A549 (cell line): ENCODE results near the gene DPYSL3. TPM values are rescaled to one million over a fixed set of nuclear protein-coding genes. Genes with fewer than 3 reads are reported as not detected.

Experiments used
- ATAC-seq, 2 experiments: fragments of 200-7000 bp in 1 of 2; fragments of >200 bp in 1 of 2; cut with Nextera tagmentation in 1 of 2; cut with Tn5 transposase in 1 of 2; 3 replicates each; pipeline versions ENCODE4 v1.8.0 to v1.9.1; 2018 to 2020; ENCODE audit warnings: mild to moderate bottlenecking in 1 of 2, moderate library complexity in 1 of 2
- CTCF ChIA-PET: fragments of 300-600 bp; sonication (Branson Sonifier 250); formaldehyde crosslinking; extraction: SDS; loops from one replicate; lab custom pipeline; 2021; ENCODE audit warnings: antibody characterized with exemption, inconsistent platforms; lab: Yijun Ruan, JAX
- POLR2A ChIA-PET: fragments of 350-600 bp; formaldehyde crosslinking; extraction: SDS; loops from one replicate; lab custom pipeline; 2021; ENCODE audit warnings: antibody characterized with exemption, inconsistent platforms; lab: Yijun Ruan, JAX
- DNase-seq, 2 experiments: peaks; one replicate each; pipeline versions ENCODE4 v3.0.0 to v3.0.0-alpha.2; 2011 to 2016; ENCODE audit warnings: low read depth in 1 of 2, low spot score in 1 of 2
- FAIRE-seq: peaks from 2 replicates; lab custom pipeline; 2011; peaks lifted over from hg19 to GRCh38; lab: Jason Lieb, UNC
- H3K27ac ChIP-seq, 2 experiments: fragments of >200 bp; sonication (Bioruptor Twin); formaldehyde crosslinking; 3 replicates each; pipeline ENCODE4 v1.5.1; 2016 to 2017
- H3K4me1 ChIP-seq: fragments of >200 bp; sonication (Bioruptor Twin); formaldehyde crosslinking; 3 replicates; pipeline ENCODE4 v1.6.1; 2016
- H3K4me2 ChIP-seq: fragments of >200 bp; sonication (Bioruptor Twin); formaldehyde crosslinking; 3 replicates; pipeline ENCODE4 v1.6.1; 2016
- H3K4me3 ChIP-seq: fragments of >200 bp; sonication (Bioruptor Twin); formaldehyde crosslinking; 3 replicates; pipeline ENCODE4 v1.5.1; 2016
- H3K9me3 ChIP-seq: fragments of >200 bp; sonication (Bioruptor Twin); formaldehyde crosslinking; 3 replicates; pipeline ENCODE4 v1.6.1; 2016
- CHD2 ChIP-seq: fragments of 150-350 bp; IDR thresholded peaks from 2 replicates; pipeline ENCODE4 v1.6.1; 2014; ENCODE audit warnings: low read length; ENCODE audit not compliant: partially characterized antibody
- CHD4 ChIP-seq: fragments of 200-600 bp; sonication (generic); IDR thresholded peaks from 2 replicates; pipeline ENCODE4 v1.6.1; 2016; ENCODE audit warnings: antibody characterized with exemption, mild to moderate bottlenecking, borderline replicate concordance
- CTCF ChIP-seq: fragments of >200 bp; sonication (Bioruptor Twin); formaldehyde crosslinking; IDR thresholded peaks from 3 replicates; pipeline ENCODE4 v1.5.1; 2016
- EHF ChIP-seq: fragments of 250-450 bp; sonication (Bioruptor Pico); IDR thresholded peaks from 2 replicates; pipeline ENCODE4 v1.5.0; 2020; ENCODE audit warnings: mild to moderate bottlenecking
- ESRRA ChIP-seq: fragments of 150-350 bp; IDR thresholded peaks from 2 replicates; pipeline ENCODE4 v1.6.1; 2014; ENCODE audit warnings: mild to moderate bottlenecking, low read length, borderline replicate concordance
- FOSL2 ChIP-seq, 2 experiments: fragments of 450-650 bp in 1 of 2; fragments of >200 bp in 1 of 2; sonication (Bioruptor Twin) in 1 of 2; formaldehyde crosslinking; IDR thresholded peaks; 2 replicates each; pipeline versions ENCODE4 v1.5.0 to v1.6.1; 2016 to 2020; ENCODE audit warnings: mild to moderate bottlenecking in 1 of 2, moderate library complexity in 1 of 2
- HDAC2 ChIP-seq: fragments of 200-600 bp; sonication (generic); IDR thresholded peaks from 2 replicates; pipeline ENCODE4 v1.6.1; 2016
- HMGXB4 ChIP-seq: fragments of 250-450 bp; sonication (Bioruptor Pico); IDR thresholded peaks from 2 replicates; pipeline ENCODE4 v1.5.0; 2021; ENCODE audit warnings: mild to moderate bottlenecking, moderate library complexity, borderline replicate concordance
- HOXB5 ChIP-seq: fragments of 250-450 bp; sonication (Bioruptor Pico); IDR thresholded peaks from 2 replicates; pipeline ENCODE4 v1.5.0; 2020; ENCODE audit warnings: mild to moderate bottlenecking, moderate library complexity
- KDM1A ChIP-seq: fragments of 200-600 bp; sonication (generic); IDR thresholded peaks from 2 replicates; pipeline ENCODE4 v1.6.1; 2016; ENCODE audit warnings: low read depth, mild to moderate bottlenecking
- NPAS2 ChIP-seq: fragments of 250-450 bp; sonication (Bioruptor Pico); IDR thresholded peaks from 2 replicates; pipeline ENCODE4 v1.8.0; 2022; ENCODE audit warnings: mild to moderate bottlenecking, moderate library complexity, borderline replicate concordance
- PBX3 ChIP-seq: IDR thresholded peaks from 2 replicates; pipeline ENCODE4 v1.6.1; 2012
- POLR2AphosphoS2 ChIP-seq: conservative IDR thresholded peaks from 2 replicates; pipeline ENCODE4 v1.6.1; 2012; ENCODE audit warnings: low read length, improper control_type of control experiment, inconsistent platforms
- ZFP36 ChIP-seq: fragments of 450-650 bp; IDR thresholded peaks from 2 replicates; pipeline ENCODE4 v1.6.1; 2014; ENCODE audit warnings: borderline replicate concordance; ENCODE audit not compliant: partially characterized antibody
- ZSCAN20 ChIP-seq: fragments of 250-450 bp; sonication (Bioruptor Pico); IDR thresholded peaks from 2 replicates; pipeline ENCODE4 v1.8.0; 2022; ENCODE audit warnings: mild to moderate bottlenecking, moderate library complexity
- WGBS: methylation state at CpG from one replicate; pipeline ENCODE4 v1.1.6; 2017; ENCODE audit errors: missing lambda C conversion rate; 5-methylcytosine and 5-hydroxymethylcytosine counted together
- polyA plus RNA-seq, 4 experiments: library from polyadenylated mRNA; depleted of rRNA in 3 of 4; stranded (reverse); fragments of >200 nt; fragmentation: RNase III in 1 of 4; extraction: RNeasy Plus Mini Kit Qiagen cat#74134 plus additional on column Dnase treatment in 1 of 4; gene quantifications; 2 replicates in 3 of 4; 3 replicates in 1 of 4; pipeline ENCODE4 v1.2.3, GENCODE V29; 2011 to 2017
- TF ChIP-seq, protein P1 (sequence below): fragments of 150-350 bp; IDR thresholded peaks from 2 replicates; pipeline ENCODE4 v1.6.1; 2014; ENCODE audit warnings: low read depth, mild to moderate bottlenecking, low read length
- TF ChIP-seq, protein P2 (sequence below): IDR thresholded peaks from 2 replicates; pipeline ENCODE4 v1.6.1; 2012
- TF ChIP-seq, protein P3 (sequence below): fragments of >200 bp; sonication (Bioruptor Twin); formaldehyde crosslinking; IDR thresholded peaks from 2 replicates; pipeline ENCODE4 v1.6.1; 2016

Gene DPYSL3
- polyA plus RNA-seq, 2 of the 4 experiments (the other 2 are of a cell fraction) = 16.5 to 22.3 TPM

- ATAC-seq = no peak
- FAIRE-seq = no peak
- ChIA-PET POLR2A (no interaction called here), CTCF (interaction anchor here (1.3 to 2.0 kb wide), 2 partner anchors 10 to 104 kb away, joined by 3 to 6 read pairs; no protein-coding TSS in a partner anchor)
- no peak overlapping the region for H3K27ac ChIP-seq
- no peaks in the 10 kb centered on the region for H3K9me3 ChIP-seq
- DNase-seq = no peak
- peaks cover 3% of the 10 kb centered on the region; the same call in 1 of the 3 replicates for H3K4me1 ChIP-seq
- TF ChIP-seq HDAC2 (no peak), ZFP36 (no peak)
- TF ChIP-seq, all 56 proteins: peak for 0
- Histone ChIP-seq H3K4me3 (no peak overlapping the region), H3K4me2 (no peak overlapping the region)
- WGBS = 55% methylated on average over 1 of the region's 1 CpG
Measured at GRCh38 chr5:147474140-147474539, 35.7 kb downstream of the DPYSL3 start.

GRCh38 chr5:147472664-147473475, 37.0 kb downstream of the DPYSL3 start:
- no peak for FAIRE-seq
- POLR2A ChIA-PET = no interaction called here
- H3K4me2 ChIP-seq = no peak overlapping the region
- no peak overlapping the region for H3K4me3 ChIP-seq
- no peaks in the 10 kb centered on the region for H3K4me1 ChIP-seq
- TF ChIP-seq POLR2AphosphoS2 = no peak
- no peak for DNase-seq
- no peak for ATAC-seq
- H3K9me3 ChIP-seq = no peaks in the 10 kb centered on the region
- WGBS = 41% methylated on average over 4 of the region's 4 CpGs
- CTCF ChIA-PET = interaction anchor here (0.6 to 2.0 kb wide), 3 partner anchors 8 to 105 kb away, joined by 3 to 6 read pairs (median 4); no protein-coding TSS in a partner anchor
- no peak overlapping the region for H3K27ac ChIP-seq

DNA sequence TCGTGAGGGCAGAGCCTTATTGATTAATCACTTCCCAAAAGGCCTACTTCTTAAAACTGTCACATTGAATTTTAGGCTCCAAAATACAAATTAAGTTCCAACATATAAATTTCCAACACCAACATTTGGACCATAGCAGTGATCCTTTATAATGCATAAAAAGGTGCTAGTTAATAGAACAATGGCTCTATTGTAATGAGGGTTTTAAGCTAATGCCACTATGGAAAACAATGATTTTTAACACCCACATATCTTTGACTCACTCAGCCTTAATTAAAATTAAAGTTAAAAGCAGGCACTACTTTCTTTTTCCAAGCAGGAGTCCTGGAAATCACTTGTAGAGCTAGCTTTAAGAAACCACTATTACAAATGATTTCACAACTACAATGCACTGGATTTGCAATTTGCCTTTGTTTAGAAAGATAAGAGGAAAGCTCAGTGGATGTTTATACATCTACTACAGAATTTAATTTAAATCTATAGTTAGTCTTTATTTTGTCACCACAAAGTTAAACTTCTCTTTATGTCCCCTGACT, 41.8 kb downstream of the DPYSL3 start:
- CTCF ChIA-PET = interaction anchor here (0.6 to 1.3 kb wide), 4 partner anchors 10 to 111 kb away, joined by 3 to 4 read pairs (median 3); no protein-coding TSS in a partner anchor
- FAIRE-seq = no peak
- H3K4me3 ChIP-seq = no peak overlapping the region

DNA sequence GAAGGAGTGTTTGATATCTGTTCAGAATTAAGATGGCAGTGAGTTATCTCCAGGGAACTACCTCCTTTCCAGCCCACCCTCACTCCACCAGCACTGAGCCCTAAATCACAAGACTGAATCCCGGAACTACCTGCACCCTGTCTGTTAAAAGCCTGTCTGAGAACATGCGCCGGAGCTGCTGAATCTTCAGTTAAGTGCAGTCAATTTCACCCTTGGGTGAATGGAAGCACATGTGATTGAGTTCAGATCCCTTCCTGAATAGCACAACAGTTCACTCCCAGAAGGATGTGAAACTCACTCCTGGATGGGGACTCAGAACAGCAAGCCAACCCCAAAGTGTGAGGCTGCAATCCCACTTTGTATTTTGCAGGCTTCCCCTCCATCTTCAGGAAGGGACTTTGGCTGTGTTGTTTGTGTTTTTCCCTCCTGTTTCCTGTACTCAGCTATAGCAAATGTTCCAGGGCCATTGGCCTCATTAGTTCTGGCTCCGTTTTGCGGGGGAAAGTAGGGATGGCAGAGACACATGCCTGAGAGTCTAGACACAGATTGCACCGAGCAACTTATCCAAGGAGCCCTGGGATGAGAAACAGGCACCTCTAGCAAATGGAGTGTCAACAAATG, 43.4 kb downstream of the DPYSL3 start:
- Histone ChIP-seq H3K4me3 (no peak overlapping the region), H3K9me3 (no peaks in the 10 kb centered on the region), H3K4me2 (no peak overlapping the region), H3K27ac (no peak overlapping the region), H3K4me1 (no peaks in the 10 kb centered on the region)
- FAIRE-seq (no peak), ATAC-seq (no peak), DNase-seq (no peak)
- CTCF ChIA-PET = interaction anchor here (1.0 kb wide), 1 partner anchor 112 kb away, joined by 3 read pairs; no protein-coding TSS in a partner anchor
- 49% methylated on average over 6 of the region's 6 CpGs for WGBS
- POLR2A ChIA-PET = no interaction called here
- TF ChIP-seq CTCF (no peak), CHD2 (no peak), EHF (CRISPR knock-in tag) (no peak), NPAS2 (CRISPR knock-in tag) (no peak), PBX3 (no peak), ZSCAN20 (no peak), FOSL2 (IDR thresholded peaks at IDR 0.05) (no peak), FOSL2 (CRISPR knock-in tag; IDR thresholded peaks at IDR 0.05) (no peak)
- TF ChIP-seq, protein P1, sequence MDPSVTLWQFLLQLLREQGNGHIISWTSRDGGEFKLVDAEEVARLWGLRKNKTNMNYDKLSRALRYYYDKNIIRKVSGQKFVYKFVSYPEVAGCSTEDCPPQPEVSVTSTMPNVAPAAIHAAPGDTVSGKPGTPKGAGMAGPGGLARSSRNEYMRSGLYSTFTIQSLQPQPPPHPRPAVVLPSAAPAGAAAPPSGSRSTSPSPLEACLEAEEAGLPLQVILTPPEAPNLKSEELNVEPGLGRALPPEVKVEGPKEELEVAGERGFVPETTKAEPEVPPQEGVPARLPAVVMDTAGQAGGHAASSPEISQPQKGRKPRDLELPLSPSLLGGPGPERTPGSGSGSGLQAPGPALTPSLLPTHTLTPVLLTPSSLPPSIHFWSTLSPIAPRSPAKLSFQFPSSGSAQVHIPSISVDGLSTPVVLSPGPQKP = no peak
- TF ChIP-seq, protein P2, sequence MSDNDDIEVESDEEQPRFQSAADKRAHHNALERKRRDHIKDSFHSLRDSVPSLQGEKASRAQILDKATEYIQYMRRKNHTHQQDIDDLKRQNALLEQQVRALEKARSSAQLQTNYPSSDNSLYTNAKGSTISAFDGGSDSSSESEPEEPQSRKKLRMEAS = no peak

More for the DNA sequence above, 41.8 kb downstream of the DPYSL3 start:
- Histone ChIP-seq H3K4me1 (no peaks in the 10 kb centered on the region), H3K9me3 (no peaks in the 10 kb centered on the region), H3K4me2 (no peak overlapping the region), H3K27ac (no peak overlapping the region)
- 30% methylated on average over 1 of the region's 1 CpG for whole genome bisulfite sequencing
- TF ChIP-seq, protein P2 = no peak
- TF ChIP-seq KDM1A (no peak), HOXB5 (no peak), CHD4 (no peak), HMGXB4 (CRISPR knock-in tag) (no peak), ESRRA (no peak), POLR2AphosphoS2 (no peak)
- TF ChIP-seq, protein P3, sequence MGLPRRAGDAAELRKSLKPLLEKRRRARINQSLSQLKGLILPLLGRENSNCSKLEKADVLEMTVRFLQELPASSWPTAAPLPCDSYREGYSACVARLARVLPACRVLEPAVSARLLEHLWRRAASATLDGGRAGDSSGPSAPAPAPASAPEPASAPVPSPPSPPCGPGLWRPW = no peak
- DNase-seq (no peak), ATAC-seq (no peak)
- POLR2A ChIA-PET = no interaction called here
